ENCODE data around the gene CAPN3.

Gene CAPN3

DNA sequence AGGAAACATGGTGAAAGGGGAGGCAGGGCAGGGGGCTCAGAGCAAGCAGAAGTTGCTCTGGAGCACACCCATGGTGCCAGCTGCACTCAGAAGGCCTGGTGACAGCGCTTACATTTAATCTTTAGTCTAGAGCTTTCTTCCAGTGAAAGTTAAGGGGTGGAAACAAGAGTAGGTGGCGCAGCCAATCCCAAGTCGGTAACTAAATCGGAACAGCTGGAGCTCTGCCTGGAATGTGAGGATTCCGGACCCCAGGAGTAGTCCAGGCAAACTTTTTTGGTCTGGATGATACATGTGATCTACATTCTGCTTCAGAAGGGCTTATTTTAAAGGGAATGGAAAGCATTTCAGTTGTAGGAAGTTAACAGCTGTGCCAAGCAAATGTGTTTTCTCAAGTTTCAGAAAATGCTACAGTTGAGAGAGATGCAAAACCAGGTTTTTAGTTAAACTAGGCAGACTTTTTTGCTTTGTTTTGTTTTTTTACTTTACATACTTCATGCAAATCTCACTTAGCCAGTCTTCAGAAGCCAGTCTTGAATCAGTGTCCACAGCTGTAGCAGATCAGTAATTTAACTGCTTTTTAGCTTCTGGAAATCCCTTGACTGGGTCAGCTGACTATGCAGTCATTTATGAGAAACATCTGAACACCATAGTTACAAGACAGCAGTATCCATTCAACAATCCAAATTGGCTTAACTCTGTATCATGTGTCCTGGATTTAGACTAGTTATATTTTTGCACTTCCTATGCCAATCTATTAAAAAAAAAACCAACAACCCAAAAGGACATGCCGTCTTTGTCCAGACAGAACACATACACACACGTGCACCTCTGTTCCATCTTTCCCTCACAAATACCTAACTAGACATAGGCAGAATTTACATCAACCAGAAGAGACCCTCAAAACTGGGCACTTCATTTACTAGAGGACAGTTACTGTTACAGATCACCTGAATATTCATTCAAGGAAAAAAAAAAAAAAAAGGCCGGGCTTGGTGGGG lies 98.4 kb downstream of the CAPN3 start:
- DNase-seq = peak; percentile 90

GRCh38 chr15:42461261-42461660 lies 102.0 kb downstream of the CAPN3 start:
- no peak for DNase-seq
